ENCODE data around the gene DOCK2. TPM values are rescaled to one million over a fixed set of nuclear protein-coding genes. Genes with fewer than 3 reads are reported as not detected.
A peak's percentile ranks its signal among the peaks of the same experiment; 100 is the strongest.
"Not testable (repeated sequence)": the region's sequence is repeated elsewhere in the genome, so short reads cannot be mapped to it uniquely, and the experiment has no call there.

Gene DOCK2
- total RNA-seq, 1 donor from 2014 or later, result 7.5 TPM

DNA sequence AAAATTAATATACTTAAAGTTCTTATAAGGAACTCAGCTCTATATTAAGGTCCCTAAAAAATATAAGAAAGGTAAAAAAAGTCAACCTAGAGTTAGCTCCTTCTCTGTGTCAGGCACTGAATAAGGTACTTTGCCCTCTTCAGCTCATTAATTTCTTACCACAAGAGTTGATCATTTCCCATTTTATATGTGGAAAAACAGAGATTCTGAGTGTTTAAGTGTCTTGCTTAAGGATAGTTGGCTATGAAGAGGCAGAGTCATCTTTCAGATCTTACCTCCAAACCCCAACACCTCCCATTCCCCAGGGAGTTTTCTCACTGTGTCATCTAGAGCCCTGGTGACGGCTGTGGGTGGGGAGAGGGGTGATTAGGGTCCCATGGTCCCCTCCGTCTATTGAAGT is 302.7 kb downstream of the DOCK2 start:
- intact Hi-C loops (cut with micrococcal nuclease), result no loop called here
- ATAC-seq (no peak), DNase-seq (no peak)

DNA sequence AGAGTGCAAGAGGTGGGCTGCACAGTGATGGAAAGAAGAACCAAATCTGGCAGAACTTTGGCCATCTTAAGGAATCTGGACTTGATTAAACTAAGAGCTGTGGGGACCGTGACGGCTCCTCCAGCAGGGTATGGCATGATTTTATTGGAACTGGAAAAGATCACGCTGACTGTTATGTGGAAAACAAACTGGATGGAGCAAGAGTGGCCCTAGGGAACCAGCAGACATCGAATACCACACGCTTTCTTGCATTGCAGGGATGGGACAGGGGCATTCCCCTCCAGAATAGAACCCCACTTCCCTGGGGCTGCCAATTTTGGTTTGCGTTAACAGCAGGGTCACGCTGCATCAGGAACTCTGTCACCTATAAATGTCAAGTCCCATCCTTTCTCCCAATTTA is 304.5 kb downstream of the DOCK2 start:
- ATAC-seq, result no peak
- DNase-seq, result no peak
- intact Hi-C loops (cut with micrococcal nuclease), result no loop called here

DNA sequence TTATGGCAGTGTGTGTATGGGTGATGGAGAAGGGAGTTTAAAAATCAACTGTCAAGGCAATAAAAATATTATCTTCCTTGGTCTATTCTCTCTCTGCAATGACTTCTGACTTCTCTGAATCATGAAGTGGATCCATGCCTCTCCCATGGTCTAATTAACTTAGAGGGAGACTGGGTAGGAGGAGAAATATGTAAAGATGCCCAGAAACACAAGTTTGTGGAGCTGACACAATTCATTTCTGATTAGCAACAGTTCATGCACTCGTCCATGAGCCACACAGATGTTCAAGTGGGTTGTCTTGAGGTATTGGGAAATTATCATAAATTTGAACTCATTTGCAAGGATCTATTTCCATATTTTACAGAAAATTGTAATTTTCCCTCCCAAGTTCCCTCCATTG is 305.1 kb downstream of the DOCK2 start:
- ATAC-seq (no peak), DNase-seq (no peak)
- intact Hi-C loops (cut with micrococcal nuclease), result no loop called here

DNA sequence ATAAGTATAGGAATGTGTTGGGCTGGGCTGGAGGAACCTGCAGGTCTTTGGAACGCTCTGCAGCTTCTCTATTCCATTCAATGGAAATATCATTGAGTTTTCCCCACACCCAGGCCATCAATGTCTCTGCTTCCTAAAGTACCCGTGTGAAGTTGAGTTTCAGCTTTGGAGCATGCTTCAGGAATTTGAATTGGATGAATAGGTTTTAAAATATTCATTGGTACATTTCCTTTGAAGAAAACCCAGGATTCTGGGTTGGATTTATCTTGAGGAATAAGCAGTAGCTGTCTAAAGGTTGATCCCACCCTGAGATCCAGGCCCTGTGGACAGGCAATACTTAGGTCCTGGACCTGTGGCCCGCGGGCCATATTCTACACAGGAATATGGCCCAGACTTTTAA is 306.0 kb downstream of the DOCK2 start:
- no peak for ATAC-seq
- intact Hi-C loops (cut with micrococcal nuclease), result no loop called here
- no peak for DNase-seq

DNA sequence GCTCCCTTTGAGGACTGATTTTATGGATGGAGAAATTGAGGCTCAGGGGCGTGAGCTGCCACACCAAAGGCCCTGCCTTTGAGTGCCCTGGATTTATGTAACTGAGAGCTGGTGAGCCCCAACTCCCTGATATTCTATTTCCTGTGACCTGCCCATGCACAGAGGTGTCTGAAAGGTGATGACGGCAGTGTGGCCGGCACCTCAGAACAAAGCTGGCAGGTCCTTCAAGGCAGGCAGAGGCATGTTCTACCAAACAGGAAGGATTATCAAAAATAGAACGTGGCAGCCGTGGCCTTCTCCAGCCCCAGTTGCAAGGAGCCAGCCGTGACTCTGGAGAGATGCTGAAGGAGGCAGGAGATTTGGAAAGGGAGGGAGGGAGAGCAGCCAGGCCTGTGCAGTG is 307.0 kb downstream of the DOCK2 start:
- ATAC-seq (peak; percentile 43), DNase-seq (peak; percentile 35)
- intact Hi-C loops (cut with micrococcal nuclease), result no loop called here

DNA sequence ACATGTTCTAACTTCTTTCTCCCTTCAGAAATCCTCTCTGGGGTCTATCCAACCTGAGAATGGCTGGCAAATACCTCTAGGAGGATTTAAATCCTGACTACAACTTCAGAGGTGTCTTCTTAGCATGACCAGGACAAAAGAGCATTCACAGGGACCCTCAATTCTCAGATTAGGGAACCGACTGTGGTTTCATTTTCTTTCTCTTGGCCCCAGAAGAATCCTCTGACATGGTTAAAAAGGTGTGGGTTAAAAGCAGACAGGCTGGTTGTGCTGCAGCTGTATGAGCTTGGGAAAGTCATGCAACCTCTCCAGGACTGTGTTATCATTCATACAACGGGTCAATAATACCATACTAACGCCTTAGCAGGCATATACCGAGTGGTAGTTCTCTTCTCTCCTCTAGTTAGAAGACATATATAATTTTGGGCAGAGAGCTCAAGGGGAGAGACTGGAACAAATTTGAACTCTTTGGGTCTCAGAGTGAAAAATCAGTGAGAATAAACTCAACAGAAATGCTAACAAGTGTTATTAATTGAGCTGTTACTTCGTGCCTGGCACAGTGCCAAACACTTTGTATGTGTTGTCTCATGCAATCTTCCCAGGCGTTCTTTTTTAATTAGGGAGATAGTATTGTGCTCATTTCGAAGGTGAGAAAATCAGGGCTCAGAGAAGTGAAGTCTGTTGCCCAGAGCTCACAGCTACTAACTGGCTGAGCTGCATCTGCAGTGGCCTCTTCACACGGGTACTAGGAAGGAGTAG is 308.0 kb downstream of the DOCK2 start:
- DNase-seq (no peak), ATAC-seq (no peak)
- intact Hi-C loops (cut with micrococcal nuclease), result no loop called here

DNA sequence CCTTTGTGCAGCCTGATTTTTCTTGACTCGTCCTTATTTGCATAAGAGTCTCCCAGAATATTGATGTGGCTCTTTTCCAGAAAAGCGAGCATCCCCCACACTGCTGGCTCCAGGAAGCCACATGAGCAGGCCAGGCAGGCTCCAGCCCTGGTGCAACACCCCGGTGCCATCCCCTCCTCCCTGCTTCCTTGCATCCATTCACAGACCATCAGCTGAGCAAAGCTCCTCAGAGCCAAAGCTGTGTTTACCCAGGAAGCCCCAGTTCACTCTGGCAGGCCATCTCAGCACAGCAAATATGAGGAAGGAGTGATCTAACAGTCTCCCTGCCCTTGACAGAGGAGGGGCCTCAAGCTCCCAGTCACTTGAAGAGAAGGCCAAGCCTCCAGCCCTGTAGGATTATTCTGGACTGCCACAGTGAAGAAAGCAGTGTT is 308.8 kb downstream of the DOCK2 start:
- ATAC-seq (peak; percentile 86), DNase-seq (peak; percentile 41)
- intact Hi-C loops (cut with micrococcal nuclease), result no loop called here

DNA sequence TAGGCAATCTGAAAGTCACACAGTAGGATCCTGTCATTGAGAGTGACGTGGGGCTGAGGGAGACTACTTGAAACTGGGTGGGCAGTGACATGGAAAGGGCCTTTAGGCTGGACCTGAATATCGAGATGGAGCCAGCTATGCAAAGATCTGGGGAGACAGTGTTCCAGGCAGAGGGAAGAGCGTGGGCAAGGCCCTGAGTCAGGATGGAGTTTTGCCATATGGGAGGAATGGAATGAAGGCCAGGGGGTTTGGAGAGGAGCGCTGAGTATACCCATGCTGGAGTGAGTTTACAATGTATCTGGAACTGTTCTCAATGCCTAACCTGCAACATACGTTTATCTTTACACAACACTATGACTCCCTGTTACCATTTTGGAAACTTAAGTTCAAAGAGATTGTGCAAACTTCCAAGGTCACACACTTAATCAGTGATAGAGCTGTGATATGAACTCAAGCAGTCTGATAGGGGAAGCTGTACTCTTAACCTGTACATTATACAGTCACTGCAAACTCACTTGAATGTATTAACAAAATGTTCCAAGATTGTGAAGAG is 309.7 kb downstream of the DOCK2 start:
- no peak for ATAC-seq
- no peak for DNase-seq
- intact Hi-C loops (cut with micrococcal nuclease), result no loop called here

DNA sequence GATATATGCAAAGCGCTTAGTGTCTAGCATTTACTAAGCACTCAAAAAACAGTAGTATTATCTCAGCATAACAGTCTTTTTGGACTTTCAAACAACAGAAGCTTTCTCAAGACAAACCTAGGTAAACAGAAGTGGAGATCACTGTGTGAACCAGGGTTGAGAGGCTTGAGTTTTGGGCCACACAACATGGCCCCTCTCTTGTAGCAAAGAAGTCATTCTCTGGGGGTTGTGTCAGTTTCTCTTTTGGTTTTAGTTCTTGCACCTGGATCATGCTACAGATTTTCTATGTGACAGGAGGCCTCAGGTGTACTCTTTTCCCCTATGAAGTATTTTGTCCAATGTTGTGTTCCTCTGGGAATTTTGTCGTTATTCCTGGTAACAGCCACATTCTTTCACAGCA is 313.3 kb downstream of the DOCK2 start:
- intact Hi-C loops (cut with micrococcal nuclease), result no loop called here
- DNase-seq, result no peak
- ATAC-seq, result no peak

DNA sequence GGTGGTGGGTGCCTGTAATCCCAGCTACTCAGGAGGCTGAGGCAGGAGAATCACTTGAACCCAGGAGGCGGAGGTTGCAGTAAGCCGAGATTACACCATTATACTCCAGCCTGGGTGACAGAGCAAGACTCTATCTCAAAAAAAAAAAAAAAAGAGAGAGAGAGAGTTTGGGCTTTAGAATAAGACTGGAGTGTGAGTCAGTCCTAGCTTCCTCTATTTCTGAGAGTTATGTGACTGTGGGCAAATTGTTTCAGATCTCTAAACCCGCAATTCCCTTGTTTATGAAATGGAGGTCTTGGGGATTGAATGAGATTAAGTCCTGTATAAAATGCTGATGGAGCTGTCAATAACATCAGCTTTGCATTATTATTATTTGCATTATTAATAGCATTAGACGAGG is 316.1 kb downstream of the DOCK2 start:
- ATAC-seq; DNase-seq; intact Hi-C loops (cut with micrococcal nuclease): not testable (repeated sequence)

DNA sequence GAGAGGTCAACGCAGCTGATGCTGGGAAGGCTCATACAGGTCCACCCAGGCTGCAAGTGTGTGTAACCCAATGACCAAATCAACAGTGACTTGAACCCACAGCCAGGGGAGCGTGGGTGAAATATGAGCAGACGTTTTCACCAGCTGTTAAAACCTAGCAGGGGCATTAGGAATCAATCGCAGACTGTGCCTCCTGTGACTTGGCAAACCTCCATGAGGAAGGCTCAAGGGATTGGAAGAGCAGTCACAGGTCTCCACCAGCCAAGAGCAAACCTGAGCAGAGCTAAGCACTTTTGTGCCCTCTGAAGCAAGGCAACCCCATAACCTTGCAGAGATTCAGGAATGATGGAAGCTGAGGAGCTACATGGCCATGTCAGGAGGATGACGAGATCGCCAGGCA is 317.7 kb downstream of the DOCK2 start:
- ATAC-seq (no peak), DNase-seq (no peak)
- intact Hi-C loops (cut with micrococcal nuclease), result no loop called here

DNA sequence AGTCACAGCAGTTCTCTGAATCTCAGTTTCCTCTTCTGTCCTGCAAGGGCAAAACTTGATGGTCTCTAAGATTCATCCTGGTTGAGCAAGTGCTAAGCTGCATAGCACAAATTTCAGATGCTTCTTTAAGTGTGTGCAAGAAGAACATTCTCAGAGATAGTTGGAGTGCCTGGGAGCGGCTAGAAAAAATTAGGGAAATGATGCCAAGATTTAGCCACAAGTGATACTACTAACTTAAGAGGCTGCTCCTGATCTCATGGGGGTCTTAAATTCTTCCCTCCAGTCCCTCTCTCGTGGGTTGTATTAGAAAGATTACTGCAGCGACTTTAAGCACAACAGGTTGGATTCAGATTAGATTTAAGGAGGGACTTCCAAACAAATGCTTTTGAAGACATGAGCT is 319.1 kb downstream of the DOCK2 start:
- DNase-seq, result no peak
- no peak for ATAC-seq
- intact Hi-C loops (cut with micrococcal nuclease), result no loop called here

DNA sequence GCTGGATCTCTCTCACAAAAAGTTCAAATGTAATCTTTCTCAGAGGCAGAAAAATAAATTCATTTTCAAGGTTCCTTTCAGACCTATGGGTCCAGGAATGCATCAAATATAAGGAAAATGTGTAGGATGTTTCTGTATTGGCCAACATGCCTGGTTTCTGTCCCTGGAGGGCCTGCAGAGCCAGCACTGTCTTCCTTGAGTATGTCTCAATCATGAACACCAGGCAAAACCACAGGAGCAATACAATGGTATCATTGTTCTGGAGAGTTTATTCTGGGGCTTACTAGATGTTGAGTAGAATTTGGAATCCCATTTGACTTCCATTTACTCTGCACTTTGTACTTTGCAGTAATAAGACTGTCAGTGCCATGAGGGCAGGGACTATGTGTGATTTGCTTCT is 319.7 kb downstream of the DOCK2 start:
- DNase-seq, result no peak
- ATAC-seq, result no peak
- intact Hi-C loops (cut with micrococcal nuclease), result no loop called here

DNA sequence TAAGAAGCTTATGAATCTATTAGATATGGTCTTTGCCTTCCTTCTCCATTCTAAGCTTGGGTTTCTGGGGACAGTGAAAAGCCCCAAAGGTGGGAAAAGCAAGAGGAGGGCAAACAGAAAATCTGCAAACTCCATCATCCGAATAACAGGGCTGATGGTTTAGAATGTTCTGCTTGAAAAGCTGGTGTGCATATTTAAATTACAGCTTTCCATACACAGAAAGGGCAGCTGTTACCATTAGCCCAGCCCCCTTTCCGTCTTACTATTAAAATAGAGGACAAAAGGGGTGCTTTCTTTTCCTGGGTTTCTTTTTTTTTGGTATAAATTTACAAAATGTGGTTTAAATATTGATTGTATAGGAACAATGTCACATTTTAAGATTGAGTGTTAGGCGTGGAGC is 321.2 kb downstream of the DOCK2 start:
- DNase-seq, result no peak
- ATAC-seq, result no peak
- intact Hi-C loops (cut with micrococcal nuclease), result no loop called here

DNA sequence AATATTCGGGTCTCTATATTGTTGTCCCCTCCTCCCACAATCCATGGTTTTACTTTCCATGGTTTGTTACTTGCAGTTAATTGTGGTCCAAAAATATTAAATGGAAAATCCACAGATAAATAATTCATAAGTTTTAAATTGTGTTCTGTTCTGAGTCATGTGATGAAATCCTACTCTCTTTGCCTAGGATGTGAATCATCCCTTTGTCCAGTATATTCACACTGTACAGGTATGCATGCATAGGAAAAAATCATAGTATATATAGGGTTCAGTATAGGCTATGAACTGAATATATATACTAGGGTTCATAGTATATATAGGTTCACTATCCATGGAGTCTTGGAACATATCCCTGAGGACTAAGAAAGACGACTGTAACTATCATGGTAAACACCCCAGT is 323.6 kb downstream of the DOCK2 start:
- DNase-seq (no peak), ATAC-seq (no peak)
- intact Hi-C loops (cut with micrococcal nuclease), result no loop called here

DNA sequence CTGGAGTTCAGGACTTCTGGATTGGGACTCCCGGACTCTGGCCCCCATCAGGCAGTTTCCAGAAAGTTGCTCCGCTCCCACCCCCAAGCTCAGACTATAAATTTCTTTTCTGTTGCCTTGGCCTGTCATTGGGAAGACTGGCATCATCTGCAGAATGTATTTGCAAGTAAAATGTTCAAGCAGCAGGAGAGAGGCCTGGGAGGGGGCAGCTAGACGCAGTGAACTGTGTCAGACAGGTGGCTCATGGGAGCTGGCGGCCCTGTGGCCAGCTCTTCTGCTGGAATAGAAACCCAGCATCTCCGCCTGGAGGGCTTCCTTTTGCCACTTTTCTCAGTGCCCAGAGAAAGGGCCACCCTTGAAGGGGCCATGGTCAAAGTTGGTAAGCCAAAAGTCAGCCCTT is 327.2 kb downstream of the DOCK2 start:
- DNase-seq (no peak), ATAC-seq (no peak)
- intact Hi-C loops (cut with micrococcal nuclease), result no loop called here

DNA sequence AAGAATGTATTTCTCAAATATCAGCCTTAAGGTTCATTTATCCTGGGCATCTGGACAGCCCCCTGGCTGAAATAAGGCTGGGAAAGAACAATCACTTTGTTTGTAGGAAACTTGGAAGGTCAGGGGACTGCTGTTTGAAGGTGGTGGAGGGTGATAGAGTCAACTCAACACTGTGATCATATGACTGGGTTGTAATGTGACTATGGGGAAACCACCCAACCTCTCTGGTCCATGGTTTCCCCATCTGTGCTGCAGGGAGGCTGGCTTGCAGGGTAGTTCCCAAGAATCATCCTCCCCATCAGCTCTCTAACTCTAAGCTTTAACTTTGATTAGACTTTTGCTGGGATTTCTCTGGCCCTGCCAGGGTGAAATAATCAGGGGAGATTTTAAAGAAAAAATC is 333.3 kb downstream of the DOCK2 start:
- ATAC-seq, result no peak
- intact Hi-C loops (cut with micrococcal nuclease), result no loop called here
- no peak for DNase-seq

DNA sequence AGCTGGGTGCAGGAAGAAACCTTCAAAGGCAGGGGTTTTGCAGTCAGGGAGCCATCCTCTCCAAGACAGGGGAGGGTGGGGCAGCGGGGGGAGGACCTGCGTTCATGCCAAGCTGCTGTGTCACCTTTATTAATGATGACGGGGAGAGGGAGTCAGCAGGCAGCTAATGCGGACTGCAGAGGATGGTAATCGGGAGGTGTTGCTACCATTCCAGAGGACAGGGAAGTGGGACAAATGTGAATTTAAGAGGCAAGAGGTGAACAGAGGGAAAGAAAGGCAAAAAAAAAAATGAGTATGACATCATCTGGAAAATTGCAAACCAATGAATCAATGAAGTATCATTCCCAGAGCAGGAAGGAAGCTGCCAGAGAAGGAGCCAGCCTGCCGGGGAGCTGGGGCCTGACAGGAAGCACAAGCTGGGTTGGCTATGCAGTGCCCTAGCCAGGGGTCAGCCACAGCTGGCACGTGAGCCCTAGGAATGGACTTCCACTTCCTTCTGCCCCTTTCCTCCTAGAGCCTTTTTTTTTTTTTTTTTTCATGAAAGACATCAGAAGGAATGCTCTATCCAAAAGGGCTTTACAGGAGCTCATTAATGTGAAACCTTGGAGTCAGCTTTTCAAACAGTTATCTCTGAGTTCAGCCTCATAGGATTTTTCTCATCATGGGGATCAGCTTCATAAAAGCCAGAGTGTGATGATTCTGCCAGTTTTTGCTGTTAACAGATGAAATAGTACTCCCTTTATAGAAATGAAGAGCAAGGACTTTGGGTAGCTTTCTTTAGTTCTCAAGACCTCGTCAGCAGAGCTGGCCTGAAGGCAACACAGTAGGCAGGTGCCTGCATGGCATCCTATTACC is 334.1 kb downstream of the DOCK2 start:
- ATAC-seq (peak; percentile 37), DNase-seq (peak; percentile 52)
- intact Hi-C loops (cut with micrococcal nuclease), result no loop called here

DNA sequence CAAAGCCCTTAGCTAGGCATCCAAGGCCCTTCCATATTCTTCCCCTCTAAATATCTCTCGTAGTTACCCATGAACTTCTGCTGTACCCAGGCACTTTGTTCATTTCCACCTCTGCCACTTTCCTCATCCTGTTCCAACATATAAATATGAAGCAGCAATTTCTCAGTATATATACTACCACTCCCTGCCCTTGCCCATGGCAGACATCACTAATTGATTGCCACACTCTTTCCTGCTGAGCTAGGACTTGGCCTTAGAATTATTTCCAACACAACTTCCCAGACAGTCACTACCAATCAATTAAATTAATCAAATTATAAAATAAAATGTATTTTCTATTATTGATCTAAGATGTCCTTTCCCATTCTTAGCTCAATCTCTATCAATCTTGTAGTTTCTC is 334.7 kb downstream of the DOCK2 start:
- ATAC-seq (no peak), DNase-seq (no peak)
- intact Hi-C loops (cut with micrococcal nuclease), result no loop called here

DNA sequence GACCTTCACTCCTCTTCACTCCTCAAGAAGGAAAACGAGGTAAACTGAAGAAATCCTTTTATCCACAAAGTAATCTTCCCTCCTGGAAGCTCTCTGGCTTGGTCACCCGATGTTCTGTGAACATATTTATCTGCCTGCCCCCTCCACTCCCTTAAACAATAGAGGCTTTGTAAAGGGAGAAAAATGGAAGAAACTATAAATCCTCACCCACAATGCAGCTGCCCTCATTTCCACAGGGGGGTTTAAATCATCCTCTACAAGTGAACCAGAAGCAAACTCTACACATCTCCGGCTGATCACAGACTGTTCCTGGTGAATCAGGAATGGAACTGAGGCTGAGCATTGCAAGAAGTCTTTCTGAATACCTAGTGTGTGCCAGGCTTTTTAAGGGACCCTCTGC is 336.0 kb downstream of the DOCK2 start:
- ATAC-seq, result no peak
- intact Hi-C loops (cut with micrococcal nuclease), result no loop called here
- DNase-seq, result no peak
